Endometrial microvascular endothelial cells (primary cell): Measurements from ENCODE around the gene NPAT. TPM values are rescaled to one million over a fixed set of nuclear protein-coding genes. Genes with fewer than 3 reads are reported as not detected.

ENCODE experiments used
- in situ Hi-C: cut with HindIII; loops from 2 replicates; pipeline ENCODE4 v1.10.0; 2017; ENCODE audit warnings: low sequenced_read_pairs, low pct_unique_long_range_greater_than_20kb; ENCODE audit errors: inconsistent ontology term
- total RNA-seq: library from RNA; depleted of rRNA; stranded (reverse); fragments of >200 nt; gene quantifications from one replicate; pipeline ENCODE4 v1.2.3, GENCODE V29; 2015; ENCODE audit errors: inconsistent ontology term

The NPAT gene
- total RNA-seq, 1 donor from 2014 or later, result 13.4 TPM

- in situ Hi-C loops, result no loop called here
Measured at GRCh38 chr11:108115500-108116140, 106.8 kb downstream of the NPAT start.

GRCh38 chr11:108112057-108112456 lies 110.4 kb downstream of the NPAT start:
- in situ Hi-C loops, result no loop called here

- in situ Hi-C loops, result no loop called here
Measured at GRCh38 chr11:108111126-108111525, 111.3 kb downstream of the NPAT start.

Other genes starting within 250 kb of the NPAT start
- gene CUL5, start 213.7 kb downstream of the NPAT start, total RNA-seq, result 23.5 TPM
- gene ACAT1, start 101.1 kb downstream of the NPAT start, total RNA-seq, result 225 TPM
- 33.4 TPM for gene ATM, start 429 bp upstream of the NPAT start, total RNA-seq
- gene C11orf65, start 244.9 kb upstream of the NPAT start, total RNA-seq, result not detected